ENCODE results near the gene PCDH9.

DNA sequence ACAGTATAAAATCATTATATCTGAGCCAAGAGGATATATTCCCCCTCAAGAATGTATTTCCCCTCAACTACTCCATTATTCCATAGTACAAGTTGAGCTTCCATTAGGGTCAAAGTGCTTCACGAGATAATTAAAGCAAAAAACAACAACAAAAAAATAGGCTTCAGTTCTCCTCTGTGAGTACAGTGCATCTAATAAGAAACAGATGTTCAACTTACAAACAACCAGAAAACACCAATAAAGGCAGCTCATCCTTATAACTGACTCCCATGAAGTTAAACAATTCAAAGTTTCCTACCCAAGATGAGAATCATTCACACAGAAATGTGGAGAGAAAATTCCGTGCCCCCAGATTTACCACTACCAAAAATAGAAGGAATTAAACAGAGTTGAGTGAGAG lies 854.4 kb downstream of the PCDH9 start:
- no peak for TF ChIP-seq EZH2 (IDR thresholded peaks at IDR 0.05)
- no peak for TF ChIP-seq POLR2AphosphoS5 (IDR thresholded peaks at IDR 0.05; ENCODE audit: borderline replicate concordance, low read depth, low read length)
